Stimulated activated CD4-positive, alpha-beta T cell treated with anti-CD3 and anti-CD28 coated beads, Interleukin-15, amount 100 ng/mL, for 48 hours (primary cell): Measurements from ENCODE around the gene EXT2.

Experiments used
- DNase-seq, 2 donors: peaks; one replicate each; pipeline ENCODE4 v3.0.0-alpha.2; 2020; ENCODE audit warnings: low read depth in 2 of 2

EXT2 gene

GRCh38 chr11:44203270-44204043 is 108.0 kb downstream of the EXT2 start:
- DNase-seq = no peak

GRCh38 chr11:44205352-44205751 is 109.9 kb downstream of the EXT2 start:
- no peak for DNase-seq

- no peak for DNase-seq
Observed at GRCh38 chr11:44205836-44206235, 110.4 kb downstream of the EXT2 start.

GRCh38 chr11:44207292-44207691 is 111.8 kb downstream of the EXT2 start:
- DNase-seq = no peak

- DNase-seq = no peak
Observed at GRCh38 chr11:44208976-44209603, 113.6 kb downstream of the EXT2 start.

- DNase-seq = no peak
Observed at GRCh38 chr11:44212128-44212527, 116.7 kb downstream of the EXT2 start.

- DNase-seq = no peak
Observed at GRCh38 chr11:44213148-44213547, 117.7 kb downstream of the EXT2 start.

GRCh38 chr11:44217432-44217831 is 122.0 kb downstream of the EXT2 start:
- DNase-seq = no peak

GRCh38 chr11:44219830-44220796 is 124.6 kb downstream of the EXT2 start:
- DNase-seq = no peak

GRCh38 chr11:44221456-44221855 is 126.0 kb downstream of the EXT2 start:
- DNase-seq = no peak

- DNase-seq = no peak
Observed at GRCh38 chr11:44221992-44222391, 126.5 kb downstream of the EXT2 start.

- no peak for DNase-seq
Observed at GRCh38 chr11:44223238-44223637, 127.8 kb downstream of the EXT2 start.

- no peak for DNase-seq
Observed at GRCh38 chr11:44224867-44225501, 129.5 kb downstream of the EXT2 start.

- DNase-seq = no peak
Observed at GRCh38 chr11:44226490-44226889, 131.0 kb downstream of the EXT2 start.

GRCh38 chr11:44226945-44227344 is 131.5 kb downstream of the EXT2 start:
- DNase-seq = no peak

- DNase-seq = no peak
Observed at GRCh38 chr11:44228379-44228778, 132.9 kb downstream of the EXT2 start.

- no peak for DNase-seq
Observed at GRCh38 chr11:44229098-44229497, 133.6 kb downstream of the EXT2 start.

- DNase-seq = no peak
Observed at GRCh38 chr11:44229624-44230023, 134.1 kb downstream of the EXT2 start.

GRCh38 chr11:44235765-44236201 is 140.3 kb downstream of the EXT2 start:
- no peak for DNase-seq

- no peak for DNase-seq
Observed at GRCh38 chr11:44236296-44236695, 140.8 kb downstream of the EXT2 start.

GRCh38 chr11:44237156-44237555 is 141.7 kb downstream of the EXT2 start:
- no peak for DNase-seq

- no peak for DNase-seq
Observed at GRCh38 chr11:44241851-44242250, 146.4 kb downstream of the EXT2 start.
